Ishikawa (cell line): ENCODE data around the gene SCFD1.

Experiments
- CEBPB ChIP-seq: IDR thresholded peaks from 2 replicates; pipeline ENCODE4 v1.6.1; 2012
- FOXM1 ChIP-seq: IDR thresholded peaks from 2 replicates; pipeline ENCODE4 v1.6.1; 2012; ENCODE audit warnings: low read depth, borderline replicate concordance
- MAX ChIP-seq: IDR thresholded peaks from 2 replicates; pipeline ENCODE4 v1.6.1; 2012
- NFIC ChIP-seq: IDR thresholded peaks from 2 replicates; pipeline ENCODE4 v1.6.1; 2012
- RAD21 ChIP-seq: IDR thresholded peaks from 2 replicates; pipeline ENCODE4 v1.6.1; 2012; ENCODE audit warnings: low read depth
- REST ChIP-seq: IDR thresholded peaks from 2 replicates; pipeline ENCODE4 v1.6.1; 2012; ENCODE audit warnings: low read depth, mild to moderate bottlenecking
- TAF1 ChIP-seq: IDR thresholded peaks from 2 replicates; pipeline ENCODE4 v1.6.1; 2012; ENCODE audit warnings: low read depth, mild to moderate bottlenecking
- TEAD4 ChIP-seq: IDR thresholded peaks from 2 replicates; pipeline ENCODE4 v1.6.1; 2012
- ZBTB7A ChIP-seq: IDR thresholded peaks from 2 replicates; pipeline ENCODE4 v1.6.1; 2012; ENCODE audit warnings: low read depth

GRCh38 chr14:30620178-30620577, 1.9 kb upstream of the SCFD1 start:
- TF ChIP-seq TAF1 (no peak), RAD21 (no peak), CEBPB (no peak), TEAD4 (no peak), FOXM1 (no peak), REST (no peak), NFIC (no peak), MAX (no peak), ZBTB7A (no peak)
